SK-N-SH treated with all-trans-retinoic acid at 6 μM for 48 hours (cell line): ENCODE data around the gene FAM83E.

Source experiments
- PPARA ChIP-seq: fragments of 250-450 bp; sonication (Bioruptor Pico); IDR thresholded peaks from 2 replicates; pipeline ENCODE4 v1.5.0; 2020; ENCODE audit warnings: mild to moderate bottlenecking, borderline replicate concordance
- TF ChIP-seq, protein P1 (sequence below): fragments of 250-450 bp; sonication (Bioruptor Pico); IDR thresholded peaks from 2 replicates; pipeline ENCODE4 v1.5.1; 2020; ENCODE audit warnings: low read depth, mild to moderate bottlenecking, moderate library complexity

DNA sequence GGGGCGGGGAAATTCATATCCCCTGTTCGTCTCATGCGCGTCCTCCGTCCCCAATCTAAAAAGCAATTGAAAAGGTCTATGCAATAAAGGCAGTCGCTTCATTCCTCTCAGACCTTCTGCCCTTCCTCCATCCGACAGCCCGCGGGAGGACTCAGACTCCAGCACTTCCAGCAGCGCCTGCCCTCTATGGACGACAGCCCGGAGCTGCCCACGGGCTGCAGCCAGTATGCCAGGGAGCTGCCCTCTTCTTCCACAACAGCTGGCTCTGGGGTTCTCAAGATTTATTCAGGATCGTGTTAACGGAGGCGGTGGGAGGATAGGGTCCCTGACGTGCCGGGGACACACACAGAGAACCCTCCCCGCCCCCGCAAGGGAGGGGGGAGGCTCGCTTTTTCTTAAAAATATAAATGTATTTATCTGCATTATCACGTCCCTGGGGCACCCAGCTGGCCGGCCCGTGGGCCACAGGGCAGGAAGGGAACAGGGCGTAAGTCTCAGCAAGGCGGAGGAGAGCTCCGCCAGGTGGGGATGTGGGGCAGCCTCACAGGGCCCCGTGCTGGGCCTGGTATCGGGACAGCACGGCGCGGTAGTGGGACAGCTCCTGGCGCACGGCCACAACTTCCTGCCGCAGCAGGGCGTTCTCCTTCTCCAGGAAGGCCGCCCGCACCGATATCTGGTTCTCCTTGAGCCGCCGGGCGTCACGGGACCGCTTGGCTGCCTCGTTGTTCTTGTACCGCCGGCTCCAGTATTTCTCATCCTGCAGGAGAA, 15.6 kb upstream of the FAM83E start:
- TF ChIP-seq, protein P1, sequence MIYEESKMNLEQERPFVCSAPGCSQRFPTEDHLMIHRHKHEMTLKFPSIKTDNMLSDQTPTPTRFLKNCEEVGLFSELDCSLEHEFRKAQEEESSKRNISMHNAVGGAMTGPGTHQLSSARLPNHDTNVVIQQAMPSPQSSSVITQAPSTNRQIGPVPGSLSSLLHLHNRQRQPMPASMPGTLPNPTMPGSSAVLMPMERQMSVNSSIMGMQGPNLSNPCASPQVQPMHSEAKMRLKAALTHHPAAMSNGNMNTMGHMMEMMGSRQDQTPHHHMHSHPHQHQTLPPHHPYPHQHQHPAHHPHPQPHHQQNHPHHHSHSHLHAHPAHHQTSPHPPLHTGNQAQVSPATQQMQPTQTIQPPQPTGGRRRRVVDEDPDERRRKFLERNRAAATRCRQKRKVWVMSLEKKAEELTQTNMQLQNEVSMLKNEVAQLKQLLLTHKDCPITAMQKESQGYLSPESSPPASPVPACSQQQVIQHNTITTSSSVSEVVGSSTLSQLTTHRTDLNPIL = no peak
- no peak for TF ChIP-seq PPARA (CRISPR knock-in tag)
